ENCODE data around the gene SLC16A6. TPM values are rescaled to one million over a fixed set of nuclear protein-coding genes. Genes with fewer than 3 reads are reported as not detected.
A peak's percentile ranks its signal among the peaks of the same experiment; 100 is the strongest.
"Not testable (repeated sequence)": the region's sequence is repeated elsewhere in the genome, so short reads cannot be mapped to it uniquely, and the experiment has no call there.

SLC16A6 gene, protein sequence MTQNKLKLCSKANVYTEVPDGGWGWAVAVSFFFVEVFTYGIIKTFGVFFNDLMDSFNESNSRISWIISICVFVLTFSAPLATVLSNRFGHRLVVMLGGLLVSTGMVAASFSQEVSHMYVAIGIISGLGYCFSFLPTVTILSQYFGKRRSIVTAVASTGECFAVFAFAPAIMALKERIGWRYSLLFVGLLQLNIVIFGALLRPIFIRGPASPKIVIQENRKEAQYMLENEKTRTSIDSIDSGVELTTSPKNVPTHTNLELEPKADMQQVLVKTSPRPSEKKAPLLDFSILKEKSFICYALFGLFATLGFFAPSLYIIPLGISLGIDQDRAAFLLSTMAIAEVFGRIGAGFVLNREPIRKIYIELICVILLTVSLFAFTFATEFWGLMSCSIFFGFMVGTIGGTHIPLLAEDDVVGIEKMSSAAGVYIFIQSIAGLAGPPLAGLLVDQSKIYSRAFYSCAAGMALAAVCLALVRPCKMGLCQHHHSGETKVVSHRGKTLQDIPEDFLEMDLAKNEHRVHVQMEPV
- 0.74 TPM for total RNA-seq
- 0.41 TPM for polyA plus RNA-seq

- H3K4me1 ChIP-seq (ENCODE audit: insufficient read depth) = peaks cover 3% of the 10 kb centered on the region
- H3K4me3 ChIP-seq (ENCODE audit: low read depth, low read length) = peak within 1 kb of the TSS; percentile 49
- peak within 1 kb of the TSS; percentile 25 for H3K27ac ChIP-seq (ENCODE audit: low read depth)
- under 1% methylated on average over 96 of the region's 96 CpGs for WGBS
- no peaks in the 10 kb centered on the region for H3K36me3 ChIP-seq (ENCODE audit: insufficient read depth)
- DNase-seq (ENCODE audit: extremely low spot score) = no peak
Observed at GRCh38 chr17:68290955-68291835, at the start of gene SLC16A6, which contains the start of gene ARSG. TSS of gene SLC16A6 (minus strand) at chr17:68291127. CDS start at chr17:68278320, 12,807 bp downstream. TSS of gene ARSG (plus strand) at chr17:68291495. CDS start at chr17:68307494, 15,999 bp downstream.

- 95% methylated on average over 9 of the region's 9 CpGs for WGBS
- H3K36me3 ChIP-seq (ENCODE audit: insufficient read depth) = no peaks in the 10 kb centered on the region
- H3K4me1 ChIP-seq (ENCODE audit: insufficient read depth) = no peaks in the 10 kb centered on the region
- DNase-seq (ENCODE audit: extremely low spot score) = no peak
- no peak overlapping the region for H3K4me3 ChIP-seq (ENCODE audit: low read depth, low read length)
- no peak overlapping the region for H3K27ac ChIP-seq (ENCODE audit: low read depth)
Observed at GRCh38 chr17:68334393-68334792, 43.5 kb upstream of the SLC16A6 start.

DNA sequence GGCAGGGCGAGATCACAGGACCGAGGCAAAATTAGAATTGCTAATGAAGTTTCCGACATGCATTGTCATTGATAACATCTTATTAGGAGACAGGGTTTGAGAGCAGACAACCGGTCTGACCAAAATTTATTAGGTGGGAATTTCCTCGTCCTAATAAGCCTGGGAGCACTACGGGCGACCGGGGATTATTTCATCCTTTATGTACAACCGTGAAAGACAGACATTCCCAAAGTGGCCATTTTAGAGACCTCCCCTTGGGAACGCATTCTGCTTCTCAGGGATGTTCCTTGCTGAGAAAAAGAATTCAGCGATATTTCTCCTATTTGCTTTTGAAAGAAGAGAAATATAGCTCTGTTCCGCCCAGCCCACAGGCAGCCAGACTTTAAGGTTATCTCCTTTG lies 41.0 kb upstream of the SLC16A6 start:
- H3K4me3 ChIP-seq (ENCODE audit: low read depth, low read length); DNase-seq (ENCODE audit: extremely low spot score); H3K4me1 ChIP-seq (ENCODE audit: insufficient read depth); H3K27ac ChIP-seq (ENCODE audit: low read depth); H3K36me3 ChIP-seq (ENCODE audit: insufficient read depth): not testable (repeated sequence)
- WGBS = 94% methylated on average over 12 of the region's 12 CpGs

- no peaks in the 10 kb centered on the region for H3K4me1 ChIP-seq (ENCODE audit: insufficient read depth)
- WGBS = 89% methylated on average over 7 of the region's 7 CpGs
- no peak overlapping the region for H3K4me3 ChIP-seq (ENCODE audit: low read depth, low read length)
- H3K27ac ChIP-seq (ENCODE audit: low read depth) = no peak overlapping the region
- no peak for DNase-seq (ENCODE audit: extremely low spot score)
- no peaks in the 10 kb centered on the region for H3K36me3 ChIP-seq (ENCODE audit: insufficient read depth)
Observed at GRCh38 chr17:68329331-68329730, 38.4 kb upstream of the SLC16A6 start.

GRCh38 chr17:68328676-68329075 lies 37.7 kb upstream of the SLC16A6 start:
- no peak overlapping the region for H3K4me3 ChIP-seq (ENCODE audit: low read depth, low read length)
- 50% methylated on average over 4 of the region's 4 CpGs for WGBS
- H3K4me1 ChIP-seq (ENCODE audit: insufficient read depth) = no peaks in the 10 kb centered on the region
- no peak for DNase-seq (ENCODE audit: extremely low spot score)
- H3K36me3 ChIP-seq (ENCODE audit: insufficient read depth) = no peaks in the 10 kb centered on the region
- H3K27ac ChIP-seq (ENCODE audit: low read depth) = no peak overlapping the region

GRCh38 chr17:68327823-68328557 lies 37.1 kb upstream of the SLC16A6 start:
- H3K36me3 ChIP-seq (ENCODE audit: insufficient read depth) = no peaks in the 10 kb centered on the region
- no peak overlapping the region for H3K4me3 ChIP-seq (ENCODE audit: low read depth, low read length)
- DNase-seq (ENCODE audit: extremely low spot score) = no peak
- WGBS = 92% methylated on average over 8 of the region's 8 CpGs
- no peak overlapping the region for H3K27ac ChIP-seq (ENCODE audit: low read depth)
- no peaks in the 10 kb centered on the region for H3K4me1 ChIP-seq (ENCODE audit: insufficient read depth)

DNA sequence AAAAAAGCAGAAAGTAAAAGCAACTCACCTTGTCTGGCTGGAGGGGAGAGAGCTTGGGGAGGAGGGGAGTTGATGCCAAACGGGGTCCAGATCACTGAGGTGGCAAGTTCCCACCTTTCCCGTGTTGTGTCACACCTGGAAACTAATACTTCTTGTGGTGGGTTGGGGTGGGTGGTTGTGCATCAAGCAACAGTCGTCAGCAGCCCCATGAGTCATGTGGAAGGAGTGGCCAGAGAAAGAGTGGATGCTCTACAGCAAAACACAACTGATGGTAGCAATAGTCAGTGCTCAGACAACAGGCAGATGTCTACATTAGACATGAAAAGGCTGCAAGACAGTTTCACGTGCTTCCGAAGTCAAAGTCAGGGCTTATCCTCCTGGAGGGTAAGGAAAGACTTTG lies 35.8 kb upstream of the SLC16A6 start:
- no peak for DNase-seq (ENCODE audit: extremely low spot score)
- Histone ChIP-seq H3K27ac (ENCODE audit: low read depth) (no peak overlapping the region), H3K4me3 (ENCODE audit: low read depth, low read length) (no peak overlapping the region), H3K4me1 (ENCODE audit: insufficient read depth) (no peaks in the 10 kb centered on the region), H3K36me3 (ENCODE audit: insufficient read depth) (no peaks in the 10 kb centered on the region)
- WGBS = 79% methylated on average over 5 of the region's 5 CpGs

DNA sequence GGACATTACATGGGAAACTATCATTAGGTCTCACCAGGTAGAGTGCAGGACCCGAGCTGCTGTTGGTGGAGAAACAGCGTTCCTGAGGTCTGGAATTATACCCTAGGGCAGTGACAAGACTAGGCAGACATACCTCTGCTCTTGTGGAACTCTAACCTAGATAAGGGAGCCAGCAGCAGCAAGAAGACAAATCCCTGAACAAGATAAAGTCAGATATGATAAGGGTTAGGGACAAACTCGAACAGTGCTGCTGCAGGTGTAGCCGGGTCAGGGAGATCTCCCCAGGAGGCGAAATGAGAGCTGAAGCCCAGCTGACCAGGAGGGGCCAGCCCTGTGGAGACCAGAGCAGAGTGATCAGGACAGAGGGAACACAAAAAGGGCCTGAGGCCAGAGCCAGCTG lies 35.0 kb upstream of the SLC16A6 start:
- H3K27ac ChIP-seq (ENCODE audit: low read depth) = no peak overlapping the region
- no peaks in the 10 kb centered on the region for H3K4me1 ChIP-seq (ENCODE audit: insufficient read depth)
- DNase-seq (ENCODE audit: extremely low spot score) = no peak
- H3K36me3 ChIP-seq (ENCODE audit: insufficient read depth) = no peaks in the 10 kb centered on the region
- WGBS = 85% methylated on average over 5 of the region's 5 CpGs
- no peak overlapping the region for H3K4me3 ChIP-seq (ENCODE audit: low read depth, low read length)

GRCh38 chr17:68324654-68325336 lies 33.9 kb upstream of the SLC16A6 start:
- no peak overlapping the region for H3K4me3 ChIP-seq (ENCODE audit: low read depth, low read length)
- WGBS = 96% methylated on average over 8 of the region's 8 CpGs
- no peak overlapping the region for H3K27ac ChIP-seq (ENCODE audit: low read depth)
- no peaks in the 10 kb centered on the region for H3K36me3 ChIP-seq (ENCODE audit: insufficient read depth)
- DNase-seq (ENCODE audit: extremely low spot score) = no peak
- no peaks in the 10 kb centered on the region for H3K4me1 ChIP-seq (ENCODE audit: insufficient read depth)

DNA sequence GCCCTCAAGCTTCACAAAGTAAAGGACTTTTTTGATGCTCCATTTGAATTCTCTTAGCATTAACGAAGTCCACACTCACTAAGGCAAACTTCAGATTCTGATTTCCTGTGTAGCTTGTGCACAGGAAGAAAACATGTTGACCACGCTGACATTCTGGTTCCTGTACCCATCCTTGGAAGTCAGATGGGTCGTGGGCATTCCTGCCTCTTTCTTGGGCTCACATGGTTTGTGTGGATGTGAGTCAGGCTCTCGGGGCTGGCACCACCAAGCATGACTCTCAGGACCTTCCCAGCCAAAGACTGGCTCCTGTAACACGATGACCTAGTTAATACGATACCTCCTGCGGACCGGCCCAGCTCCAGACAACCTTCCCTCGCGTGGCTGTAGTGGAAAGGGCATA lies 33.2 kb upstream of the SLC16A6 start:
- no peak for DNase-seq (ENCODE audit: extremely low spot score)
- Histone ChIP-seq H3K36me3 (ENCODE audit: insufficient read depth) (no peaks in the 10 kb centered on the region), H3K4me3 (ENCODE audit: low read depth, low read length) (no peak overlapping the region), H3K4me1 (ENCODE audit: insufficient read depth) (no peaks in the 10 kb centered on the region), H3K27ac (ENCODE audit: low read depth) (no peak overlapping the region)
- 86% methylated on average over 10 of the region's 10 CpGs for WGBS

DNA sequence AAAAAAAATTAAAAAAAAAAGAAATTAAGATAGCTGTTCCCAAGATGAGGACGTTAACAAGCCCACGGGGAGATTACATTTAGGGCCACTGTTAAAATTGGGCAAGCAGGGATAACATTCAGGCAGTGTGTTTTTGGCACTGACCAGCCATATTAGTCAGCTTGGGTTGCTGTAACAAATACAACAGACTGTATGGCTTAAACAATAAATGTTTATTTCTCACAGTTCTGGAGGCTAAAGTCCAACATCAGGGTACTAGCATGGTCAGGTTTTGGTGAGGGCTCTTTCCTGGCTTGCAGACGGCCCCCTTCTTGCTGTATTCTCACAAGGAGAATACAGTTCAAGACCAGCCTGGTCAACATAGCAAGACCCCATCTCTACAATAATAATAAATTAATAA lies 31.7 kb upstream of the SLC16A6 start:
- 87% methylated on average over 3 of the region's 3 CpGs for WGBS
- Histone ChIP-seq H3K27ac (ENCODE audit: low read depth) (no peak overlapping the region), H3K4me1 (ENCODE audit: insufficient read depth) (no peaks in the 10 kb centered on the region), H3K36me3 (ENCODE audit: insufficient read depth) (no peaks in the 10 kb centered on the region), H3K4me3 (ENCODE audit: low read depth, low read length) (no peak overlapping the region)
- no peak for DNase-seq (ENCODE audit: extremely low spot score)

DNA sequence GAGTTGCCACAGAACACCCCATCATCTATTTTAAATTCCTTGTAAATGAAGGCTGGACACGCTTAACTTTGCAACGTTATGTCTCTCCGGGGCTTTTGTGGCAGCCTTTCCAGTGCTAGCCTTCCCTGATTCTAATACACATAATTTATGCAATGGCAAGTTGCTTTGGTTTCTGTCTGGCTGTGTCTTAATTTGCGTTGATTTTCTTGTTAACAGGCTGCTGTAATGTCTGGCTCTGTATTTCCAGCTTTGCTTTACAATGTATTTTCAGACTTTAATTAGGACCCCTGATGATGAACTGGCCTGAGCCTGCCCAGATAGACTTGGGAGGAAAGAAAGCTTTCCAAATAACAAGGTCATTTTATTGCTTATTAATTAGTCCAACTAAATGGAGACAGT lies 30.6 kb upstream of the SLC16A6 start:
- no peak overlapping the region for H3K4me3 ChIP-seq (ENCODE audit: low read depth, low read length)
- H3K27ac ChIP-seq (ENCODE audit: low read depth) = no peak overlapping the region
- H3K36me3 ChIP-seq (ENCODE audit: insufficient read depth) = no peaks in the 10 kb centered on the region
- no peak for DNase-seq (ENCODE audit: extremely low spot score)
- WGBS = 74% methylated on average over 4 of the region's 4 CpGs
- H3K4me1 ChIP-seq (ENCODE audit: insufficient read depth) = no peaks in the 10 kb centered on the region
